GM19240 (cell line): ENCODE data around the gene MBOAT7.
A peak's percentile ranks its signal among the peaks of the same experiment; 100 is the strongest.

Experiments
- DNase-seq: peaks from one replicate; pipeline ENCODE4 v3.0.0; 2011; ENCODE audit warnings: low spot score; ENCODE audit not compliant: insufficient read length

The MBOAT7 gene

DNA sequence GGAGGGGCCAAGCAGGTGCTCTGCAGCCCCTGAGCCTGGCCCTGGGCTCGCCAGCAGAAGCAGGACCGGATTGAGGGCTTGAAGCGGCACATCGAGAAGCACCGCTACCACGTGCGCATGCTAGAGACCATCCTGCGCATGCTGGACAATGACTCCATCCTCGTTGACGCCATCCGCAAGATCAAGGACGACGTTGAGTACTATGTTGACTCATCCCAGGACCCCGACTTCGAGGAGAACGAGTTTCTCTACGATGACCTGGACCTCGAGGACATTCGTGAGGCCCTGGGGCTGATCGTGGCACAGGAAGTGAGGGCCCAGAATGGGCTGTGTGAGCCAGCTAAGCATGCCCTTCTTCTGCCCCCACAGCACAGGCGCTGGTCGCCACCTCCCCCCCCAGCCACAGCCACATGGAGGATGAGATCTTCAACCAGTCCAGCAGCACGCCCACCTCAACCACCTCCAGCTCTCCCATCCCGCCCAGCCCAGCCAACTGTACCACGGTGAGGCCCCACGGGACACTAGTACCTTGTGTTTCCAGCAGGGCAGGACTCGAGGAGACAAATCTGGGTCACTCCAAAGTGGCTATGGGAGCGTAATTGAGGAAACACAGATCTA, 43.7 kb downstream of the MBOAT7 start:
- no peak for DNase-seq

DNA sequence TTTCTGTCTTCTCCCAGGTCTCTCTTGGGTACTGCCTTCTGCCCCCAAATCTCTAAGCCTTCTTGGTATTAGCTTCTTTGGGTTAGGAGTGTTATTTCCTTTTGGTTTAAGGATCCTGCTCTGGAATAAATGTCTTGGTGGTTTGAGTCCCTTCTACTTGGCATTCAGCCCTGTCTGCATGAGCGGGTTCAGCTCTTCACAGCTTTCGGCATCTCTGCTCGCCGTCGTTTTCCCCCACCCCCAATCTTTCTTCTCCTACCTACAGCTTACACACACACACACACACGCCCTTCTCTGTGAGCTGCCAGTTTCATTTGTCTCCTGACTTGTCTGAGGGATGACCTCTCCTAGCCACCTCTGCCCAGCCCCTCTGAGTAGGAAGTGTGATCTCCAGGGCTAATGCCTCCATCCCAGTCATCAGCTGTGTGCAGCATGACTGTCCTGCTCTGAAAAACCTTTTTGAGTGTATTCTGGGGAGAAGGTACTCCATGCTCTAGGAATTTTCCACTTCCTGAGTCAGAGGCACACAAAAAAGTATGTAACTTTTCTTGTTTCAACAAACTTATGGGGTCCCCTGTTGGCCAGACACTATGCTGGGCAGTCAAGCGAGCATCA, 47.1 kb downstream of the MBOAT7 start:
- DNase-seq, result no peak

DNA sequence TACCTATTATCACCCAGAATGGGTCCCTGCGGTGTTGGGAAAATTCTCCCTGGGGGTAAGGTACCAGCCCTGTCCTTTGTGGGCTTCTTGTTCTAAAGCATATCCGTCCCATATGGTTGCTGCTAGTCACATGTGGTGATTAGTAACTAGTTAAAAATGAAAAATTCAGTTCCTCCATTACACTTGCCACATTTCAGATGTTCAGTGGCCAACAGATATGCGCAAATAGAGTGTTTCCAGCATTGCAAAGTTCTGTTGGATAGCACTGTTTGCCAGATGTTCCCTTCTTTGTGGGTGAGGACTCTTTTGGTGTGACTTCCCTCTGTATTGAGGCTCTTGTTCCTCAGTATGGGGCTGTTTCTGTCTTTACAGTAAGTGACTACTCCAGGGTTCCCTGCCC, 48.0 kb downstream of the MBOAT7 start:
- no peak for DNase-seq

DNA sequence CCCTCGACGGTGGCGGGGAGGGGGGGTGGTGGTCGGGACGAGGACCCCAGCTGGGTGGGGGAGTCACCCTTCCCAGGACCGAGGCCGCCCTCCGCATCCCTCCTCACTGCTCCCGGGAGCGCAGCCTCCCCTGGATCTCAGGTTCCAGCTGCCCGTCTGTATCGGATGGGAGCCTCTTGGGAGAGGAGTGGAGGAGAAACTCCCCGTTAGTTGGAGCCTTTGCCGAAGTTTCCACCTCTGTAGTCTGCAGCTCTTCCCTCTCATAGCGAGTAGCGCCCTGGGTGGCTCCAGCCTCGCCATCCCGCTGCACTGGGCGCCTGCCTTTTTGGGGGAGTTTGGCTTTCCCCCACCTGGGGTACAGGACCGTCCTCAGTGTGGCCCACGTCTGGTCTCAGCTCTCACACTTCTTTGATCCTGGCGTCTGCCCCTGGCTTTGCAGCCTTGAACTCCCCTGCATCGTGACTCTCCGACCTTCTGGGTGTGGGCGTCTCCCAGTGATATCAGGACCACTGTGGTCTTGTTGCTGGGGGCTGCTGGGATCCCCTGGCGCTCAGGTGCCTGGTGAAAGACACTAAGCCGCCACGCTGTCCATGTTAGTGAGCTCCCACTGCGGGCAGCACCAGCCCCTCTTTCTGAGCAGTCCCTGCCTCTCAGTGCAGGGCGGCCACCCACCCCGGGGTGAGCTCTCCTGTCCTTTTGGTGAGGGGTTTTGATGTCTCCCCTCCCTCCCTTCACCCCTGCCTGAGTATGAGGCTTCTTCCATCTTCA, 50.7 kb downstream of the MBOAT7 start:
- no peak for DNase-seq

DNA sequence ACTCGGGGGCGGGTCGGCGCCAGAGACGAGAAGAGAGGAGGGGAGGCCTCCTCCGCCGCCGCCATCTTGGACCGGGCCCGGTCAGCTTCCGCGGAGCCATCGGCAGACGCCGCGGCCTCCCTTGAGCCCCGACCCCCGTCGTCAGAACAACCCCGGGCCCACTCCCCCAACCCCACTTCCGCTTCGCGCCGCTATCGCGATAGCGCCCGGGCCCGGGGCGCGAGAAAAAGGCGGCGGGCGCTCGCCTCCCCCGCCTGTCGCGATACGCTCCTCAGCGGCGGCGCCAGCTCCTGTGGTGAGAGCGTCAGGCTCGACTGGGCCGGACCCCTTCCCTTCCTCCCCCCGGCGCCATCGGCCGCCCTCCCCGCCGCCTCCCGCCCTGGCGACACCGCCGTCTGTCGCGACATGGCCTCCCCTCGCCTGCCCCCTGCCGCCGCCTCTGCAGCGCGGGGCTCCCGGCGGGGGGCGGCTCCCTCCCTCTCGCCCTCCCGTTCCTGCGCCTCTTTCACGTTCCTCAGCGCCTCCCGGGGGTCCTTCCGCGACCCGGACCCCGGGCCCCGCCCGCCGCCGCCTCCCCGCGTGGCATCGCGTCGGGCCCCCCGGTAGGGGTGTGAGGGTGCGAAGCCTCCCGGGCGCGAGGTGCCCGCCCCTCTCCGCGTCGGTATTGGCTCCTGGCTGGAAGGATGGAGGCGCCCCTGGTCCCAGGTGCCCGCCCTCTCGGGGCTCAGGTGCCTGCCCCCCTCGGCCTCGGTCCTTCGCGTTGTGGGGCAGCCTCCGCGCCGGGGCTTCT, 51.5 kb downstream of the MBOAT7 start, which contains the start of gene CNOT3:
TSS of gene CNOT3 (plus strand) at position 64 of the 790 bp plus-strand sequence. CDS start 5,217 bp downstream, outside the sequence.
- DNase-seq, result peak; percentile 34

DNA sequence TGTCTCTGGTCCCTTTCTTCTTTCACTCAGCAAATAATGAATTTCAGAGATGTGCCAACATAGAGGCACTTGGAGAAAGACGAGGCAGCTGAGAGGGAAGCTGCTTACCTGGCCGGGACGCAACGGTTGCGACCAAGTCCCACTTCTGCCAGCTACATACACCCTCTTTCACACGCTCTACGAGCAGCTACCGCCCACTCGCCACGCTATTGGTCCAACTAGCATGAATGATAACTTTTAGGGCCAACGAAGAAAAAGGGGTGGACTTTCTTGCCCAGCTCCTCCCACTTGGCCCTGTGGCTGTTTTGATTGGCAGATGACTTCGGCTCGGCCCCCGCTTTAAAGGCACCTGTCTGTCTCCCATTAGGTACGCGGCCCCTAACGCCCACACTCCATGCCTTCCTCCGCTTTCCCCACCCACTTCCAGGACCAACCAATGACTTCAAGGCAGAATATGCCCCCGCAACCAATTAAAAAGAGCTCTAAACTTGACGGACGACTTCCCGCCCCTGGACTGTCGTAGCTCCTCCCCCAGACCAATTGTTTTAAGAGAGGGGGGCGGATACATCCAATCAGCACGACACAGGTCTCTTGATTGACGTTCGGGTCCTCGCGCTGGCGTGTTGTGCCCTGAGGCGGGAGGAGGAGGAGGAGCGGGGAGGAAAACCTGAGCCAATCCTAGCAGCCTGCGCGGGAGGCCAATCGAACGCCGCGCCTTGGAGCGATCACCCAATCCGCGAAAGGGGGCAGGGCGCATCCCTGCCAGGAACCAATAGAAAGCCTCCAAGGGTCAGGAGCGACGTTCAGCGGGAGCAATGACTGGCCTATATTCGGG, 52.3 kb downstream of the MBOAT7 start:
- peak; percentile 100 for DNase-seq

DNA sequence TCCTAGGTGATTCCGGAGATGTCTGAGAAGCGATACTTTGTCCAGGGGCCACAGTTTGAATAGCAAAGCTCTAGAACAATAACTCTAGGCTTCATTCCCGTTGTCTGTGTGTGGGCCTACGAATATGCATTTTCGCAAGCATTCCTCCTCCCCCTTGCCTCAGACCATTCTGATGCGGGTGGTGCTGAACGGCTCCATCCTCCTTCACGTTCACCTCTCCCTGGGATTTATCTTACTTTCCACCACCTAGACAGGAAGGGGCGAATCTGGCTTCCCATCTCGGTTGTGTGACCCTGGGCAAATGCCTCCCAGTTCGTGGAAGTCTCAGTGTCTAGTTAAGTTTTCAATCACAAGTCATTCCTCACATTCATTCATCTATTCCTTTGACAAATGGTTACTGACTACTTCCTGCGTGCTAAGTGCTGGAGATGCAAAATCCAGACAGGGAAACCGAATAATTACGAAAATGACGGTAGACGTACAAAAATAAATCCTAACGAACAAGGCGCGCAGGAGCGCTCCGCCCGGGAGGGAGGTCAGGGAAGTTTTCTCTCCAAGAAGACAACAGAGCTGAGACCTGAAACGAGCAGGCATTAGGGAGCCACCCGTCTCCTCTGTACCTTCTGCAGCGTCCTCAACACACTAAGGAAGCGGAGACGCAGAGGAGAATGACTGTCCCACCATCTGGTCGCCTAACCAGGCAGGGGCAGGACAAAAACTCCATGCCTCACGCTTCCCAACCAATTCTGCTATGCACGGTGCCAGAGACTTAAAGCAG, 53.1 kb downstream of the MBOAT7 start:
- DNase-seq, result no peak

DNA sequence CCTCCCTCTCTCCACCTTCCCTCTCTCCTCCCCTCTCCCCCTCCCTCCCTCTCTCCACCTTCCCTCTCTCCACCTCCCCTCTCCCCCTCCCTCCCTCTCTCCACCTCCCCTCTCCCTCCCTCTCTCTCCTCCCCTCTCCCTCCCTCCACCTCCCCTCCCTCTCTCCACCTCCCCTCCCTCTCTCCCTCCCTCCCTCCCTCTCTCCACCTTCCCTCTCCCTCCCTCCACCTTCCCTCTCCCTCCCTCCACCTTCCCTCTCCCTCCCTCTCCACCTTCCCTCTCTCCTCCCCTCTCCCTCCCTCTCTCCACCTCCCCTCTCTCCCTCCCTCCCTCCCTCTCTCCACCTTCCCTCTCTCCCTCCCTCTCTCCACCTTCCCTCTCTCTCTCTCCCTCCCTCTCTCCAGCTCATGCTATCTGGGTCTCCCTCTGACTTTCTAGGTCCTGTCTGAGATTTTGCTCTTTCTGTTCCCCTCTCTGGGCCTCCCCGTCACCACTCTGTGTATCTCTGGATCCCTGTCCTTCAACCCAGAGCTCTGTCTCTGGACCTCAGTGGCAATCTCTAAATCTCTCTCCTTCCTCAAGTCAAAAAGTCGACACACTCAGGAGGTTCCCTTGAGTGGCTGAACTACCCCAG, 55.3 kb downstream of the MBOAT7 start:
- no peak for DNase-seq

DNA sequence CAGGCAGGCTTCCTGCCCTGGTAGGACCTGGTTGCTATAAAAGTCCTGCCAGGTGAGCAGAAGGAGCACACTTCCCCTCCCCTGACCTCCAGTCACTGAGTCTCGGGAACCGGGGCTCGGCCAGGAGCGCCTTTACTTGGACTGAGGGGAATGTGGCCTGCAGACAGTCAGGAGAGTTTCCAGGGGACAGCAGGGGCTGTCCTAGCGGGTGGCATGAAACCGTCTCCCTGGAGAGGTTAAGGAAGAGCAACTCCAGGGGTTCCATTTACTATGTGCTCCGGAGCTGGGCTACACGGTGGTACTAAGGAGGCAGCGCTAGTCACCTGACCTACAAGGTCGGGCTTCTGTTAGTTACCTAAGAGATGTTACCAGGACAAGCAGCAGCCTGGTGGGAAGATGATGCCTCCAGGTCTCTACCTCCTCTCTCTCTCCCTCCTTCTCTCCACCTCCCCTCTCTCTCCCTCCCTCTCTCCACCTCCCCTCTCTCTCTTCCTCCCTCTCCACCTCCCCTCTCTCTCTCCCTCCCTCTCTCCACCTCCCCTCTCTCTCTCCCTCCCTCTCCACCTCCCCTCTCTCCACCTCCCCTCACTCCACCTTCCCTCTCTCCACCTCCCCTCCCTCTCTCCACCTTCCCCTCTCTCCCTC, 55.9 kb downstream of the MBOAT7 start:
- no peak for DNase-seq

DNA sequence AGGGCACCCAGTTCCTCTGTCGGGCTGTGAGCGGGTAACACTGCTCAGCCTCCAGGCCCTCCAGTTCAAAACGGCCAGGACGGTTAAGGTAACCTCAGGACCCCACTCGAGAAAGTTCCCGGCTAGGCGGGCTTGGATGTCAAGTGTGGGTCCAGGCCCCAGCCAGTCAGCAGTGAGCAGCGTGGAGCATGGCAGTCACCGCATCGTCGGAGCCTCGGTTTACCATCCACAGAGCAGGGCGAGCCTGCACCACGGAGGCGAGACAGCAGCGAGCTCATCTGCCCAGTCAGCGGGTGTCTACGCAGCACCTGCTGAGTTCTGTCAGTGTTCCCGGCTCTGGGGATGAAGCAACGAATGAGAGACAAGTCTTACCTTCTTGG, 59.8 kb downstream of the MBOAT7 start:
- DNase-seq, result no peak

DNA sequence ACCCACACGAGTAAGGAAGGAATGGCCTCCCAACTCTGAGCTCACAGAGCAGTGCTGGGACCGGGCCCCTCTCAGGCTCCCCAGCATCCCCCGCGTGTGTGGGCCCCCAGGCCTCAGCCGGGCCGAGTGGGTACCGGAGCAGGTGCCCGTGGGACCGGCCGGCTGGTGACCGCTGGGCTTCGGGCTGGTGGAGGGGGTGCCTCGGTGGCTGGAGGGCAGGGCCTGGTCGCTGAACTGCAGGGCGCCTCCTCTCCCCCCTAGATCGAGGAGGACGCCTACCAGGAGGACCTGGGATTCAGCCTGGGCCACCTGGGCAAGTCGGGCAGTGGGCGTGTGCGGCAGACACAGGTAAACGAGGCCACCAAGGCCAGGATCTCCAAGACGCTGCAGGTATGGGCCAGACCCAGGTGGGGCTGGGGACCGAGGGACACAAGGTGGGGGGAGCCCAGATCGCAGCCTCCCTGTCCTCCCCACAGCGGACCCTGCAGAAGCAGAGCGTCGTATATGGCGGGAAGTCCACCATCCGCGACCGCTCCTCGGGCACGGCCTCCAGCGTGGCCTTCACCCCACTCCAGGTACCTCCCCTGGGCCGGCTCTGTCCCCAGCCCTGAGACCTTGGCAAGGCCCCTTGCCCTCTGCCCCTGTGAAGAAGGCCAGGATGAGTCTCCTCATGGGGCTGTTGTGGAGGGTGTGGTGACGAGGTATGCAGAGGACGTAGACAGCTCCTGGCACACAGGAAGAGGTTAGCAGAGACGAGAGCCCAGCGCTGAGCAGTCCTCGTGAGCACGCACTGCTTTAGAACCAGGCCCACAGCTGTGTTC, 60.4 kb downstream of the MBOAT7 start:
- DNase-seq, result no peak

DNA sequence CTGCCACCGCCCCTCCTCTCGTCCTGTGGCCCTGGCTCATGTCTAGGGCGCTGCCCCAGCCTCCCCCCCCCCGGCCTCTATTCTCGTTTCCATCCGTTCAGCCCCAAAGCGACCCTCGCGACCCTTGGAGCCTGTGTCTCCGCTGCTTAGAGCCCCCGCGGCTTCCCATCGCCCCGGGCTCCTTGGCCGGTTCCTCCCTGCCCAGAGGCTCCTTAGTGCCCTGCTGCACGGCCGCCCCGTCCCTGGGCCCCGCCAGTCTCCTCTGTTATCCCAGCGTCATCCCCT, 61.0 kb downstream of the MBOAT7 start:
- no peak for DNase-seq

DNA sequence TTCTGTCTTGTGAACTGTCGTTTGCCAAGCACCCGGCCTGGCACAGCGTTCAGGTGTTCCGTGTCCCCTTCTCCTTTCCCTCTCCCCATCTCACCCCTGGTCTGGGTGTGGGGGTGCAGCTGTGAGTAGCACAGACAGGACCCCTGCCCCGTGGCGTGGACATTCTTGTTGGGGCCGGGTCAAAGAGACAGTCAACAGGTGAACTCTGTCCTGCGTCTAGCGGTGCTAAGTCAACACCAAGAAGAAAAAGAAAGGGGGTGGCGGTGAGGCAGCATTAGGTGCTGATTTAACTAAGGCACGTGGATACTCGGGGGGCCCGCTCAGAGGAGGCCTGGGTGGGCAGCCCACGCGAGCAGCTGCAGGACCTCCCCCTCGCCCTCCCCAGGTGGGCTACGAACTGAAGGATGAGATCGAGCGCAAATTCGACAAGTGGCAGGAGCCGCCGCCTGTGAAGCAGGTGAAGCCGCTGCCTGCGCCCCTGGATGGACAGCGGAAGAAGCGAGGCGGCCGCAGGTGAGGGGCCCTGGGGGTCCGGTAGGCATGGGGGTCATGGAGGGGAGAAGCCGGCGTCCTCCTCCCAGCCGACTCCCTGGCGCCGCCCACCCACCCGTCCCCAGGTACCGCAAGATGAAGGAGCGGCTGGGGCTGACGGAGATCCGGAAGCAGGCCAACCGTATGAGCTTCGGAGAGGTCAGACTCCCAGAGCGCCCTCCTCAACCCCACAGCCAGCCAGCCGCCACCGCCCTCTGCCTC, 61.5 kb downstream of the MBOAT7 start:
- DNase-seq, result no peak

DNA sequence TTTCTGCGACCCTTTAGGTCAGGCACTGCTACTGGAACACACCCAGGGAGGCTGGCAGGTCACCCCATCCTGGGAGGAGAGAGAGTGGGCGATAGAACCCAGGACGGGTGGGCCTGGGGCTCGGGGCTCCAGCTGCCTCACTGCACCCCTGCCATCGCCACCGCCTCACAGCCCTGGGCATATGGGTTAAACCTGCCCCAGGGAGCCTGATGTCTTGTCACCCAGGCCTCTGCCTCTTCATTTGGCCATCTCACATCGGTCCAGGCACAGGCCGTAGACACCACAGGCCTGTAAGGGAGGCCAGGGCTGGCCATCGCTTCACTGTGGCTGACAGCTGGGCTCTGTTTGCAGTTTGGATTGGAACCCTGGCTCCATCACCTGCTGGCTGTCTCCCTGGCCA, 63.7 kb downstream of the MBOAT7 start:
- no peak for DNase-seq

DNA sequence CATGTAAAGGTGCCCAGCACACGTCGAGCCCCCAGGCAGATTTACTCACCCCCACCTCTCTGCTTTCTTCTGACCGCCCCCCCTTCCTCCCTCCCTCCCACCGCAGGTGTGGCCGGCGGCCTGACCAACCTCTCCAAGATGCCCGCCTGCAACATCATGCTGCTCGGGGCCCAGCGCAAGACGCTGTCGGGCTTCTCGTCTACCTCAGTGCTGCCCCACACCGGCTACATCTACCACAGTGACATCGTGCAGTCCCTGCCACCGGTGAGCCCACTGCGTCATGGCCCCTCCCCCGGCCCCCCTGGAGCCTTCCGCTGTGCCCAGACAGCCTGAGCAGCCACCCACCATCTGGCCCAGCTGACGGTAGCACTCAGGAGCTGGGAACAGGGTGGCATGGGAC, 65.0 kb downstream of the MBOAT7 start:
- no peak for DNase-seq

DNA sequence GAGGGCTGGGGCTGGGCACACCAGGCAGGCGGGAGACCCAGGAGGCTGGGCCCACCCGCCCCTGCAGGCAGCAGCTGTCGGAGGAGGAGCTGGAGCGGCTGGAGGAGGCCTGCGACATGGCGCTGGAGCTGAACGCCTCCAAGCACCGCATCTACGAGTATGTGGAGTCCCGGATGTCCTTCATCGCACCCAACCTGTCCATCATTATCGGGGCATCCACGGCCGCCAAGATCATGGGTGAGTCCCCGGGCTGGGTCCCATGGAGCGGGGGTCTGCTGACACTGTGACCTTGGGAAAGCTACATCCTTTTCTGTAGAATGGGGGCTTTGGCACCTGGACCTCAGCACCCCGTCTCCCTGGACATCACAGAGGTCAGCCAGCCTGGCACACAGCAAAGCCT, 65.7 kb downstream of the MBOAT7 start:
- DNase-seq, result no peak
